NCI-H460 (cell line): ENCODE data around the gene XG. TPM values are rescaled to one million over a fixed set of nuclear protein-coding genes. Genes with fewer than 3 reads are reported as not detected.
"Not testable (repeated sequence)": the region's sequence is repeated elsewhere in the genome, so short reads cannot be mapped to it uniquely, and the experiment has no call there.

ENCODE experiments used
- DNase-seq: peaks from one replicate; pipeline ENCODE4 v3.0.0-alpha.2; 2016; ENCODE audit warnings: low read depth; ENCODE audit errors: extremely low read depth
- total RNA-seq: library from RNA; depleted of rRNA; stranded (reverse); fragments of >200 nt; shearing (Covaris generic); gene quantifications from 2 replicates; pipeline ENCODE4 v1.2.3, GENCODE V29; 2014

XG gene
- total RNA-seq, 1 experiment from 2014 or later: not detected

GRCh38 chrX:2774057-2774456, 22.2 kb downstream of the XG start:
- DNase-seq: no peak

- DNase-seq: no peak
These were observed 22.9 kb downstream of the XG start for GRCh38 chrX:2774776-2775175.

DNA sequence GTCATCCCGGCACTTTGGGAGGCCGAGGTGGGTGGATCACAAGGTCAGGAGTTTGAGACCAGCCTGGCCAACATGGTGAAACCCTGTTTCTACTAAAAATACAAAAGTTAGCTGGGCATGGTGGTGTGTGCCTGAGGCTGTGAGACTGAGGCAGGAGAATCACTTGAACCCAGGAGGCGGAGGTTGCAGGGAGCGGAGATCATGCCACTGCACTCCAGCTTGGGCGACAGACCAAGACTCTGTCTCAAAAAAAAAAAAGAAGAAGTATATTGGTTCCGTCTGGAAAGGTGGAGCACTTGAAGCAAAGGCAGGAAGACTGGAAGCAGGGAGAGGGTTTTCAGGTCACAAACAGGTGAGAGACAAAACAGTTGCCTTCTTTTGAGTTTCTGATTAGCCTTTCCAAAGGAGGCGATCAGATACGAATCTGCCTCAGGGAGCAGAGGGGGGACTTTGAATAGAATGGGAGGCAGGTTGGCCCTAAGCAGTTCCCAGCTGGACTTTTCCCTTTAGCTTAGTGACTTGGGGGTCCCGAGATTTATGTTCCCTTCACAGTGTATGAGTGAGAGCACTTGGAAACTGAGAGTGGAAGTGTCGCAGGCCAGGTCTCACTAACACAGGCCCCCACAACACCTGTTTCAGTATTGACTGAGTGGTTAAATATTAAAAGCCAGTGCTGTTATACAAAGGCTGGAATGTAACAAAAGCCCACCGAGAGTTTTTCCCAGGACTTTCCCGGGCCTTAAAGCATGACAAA, 28.8 kb downstream of the XG start:
- not testable (repeated sequence) for DNase-seq

GRCh38 chrX:2781226-2781571, 29.4 kb downstream of the XG start:
- no peak for DNase-seq

- no peak for DNase-seq
These were observed 29.9 kb downstream of the XG start for GRCh38 chrX:2781698-2782097.

- no peak for DNase-seq
These were observed 30.3 kb downstream of the XG start for GRCh38 chrX:2782171-2782570.

- no peak for DNase-seq
These were observed 30.9 kb downstream of the XG start for GRCh38 chrX:2782778-2783177.

DNA sequence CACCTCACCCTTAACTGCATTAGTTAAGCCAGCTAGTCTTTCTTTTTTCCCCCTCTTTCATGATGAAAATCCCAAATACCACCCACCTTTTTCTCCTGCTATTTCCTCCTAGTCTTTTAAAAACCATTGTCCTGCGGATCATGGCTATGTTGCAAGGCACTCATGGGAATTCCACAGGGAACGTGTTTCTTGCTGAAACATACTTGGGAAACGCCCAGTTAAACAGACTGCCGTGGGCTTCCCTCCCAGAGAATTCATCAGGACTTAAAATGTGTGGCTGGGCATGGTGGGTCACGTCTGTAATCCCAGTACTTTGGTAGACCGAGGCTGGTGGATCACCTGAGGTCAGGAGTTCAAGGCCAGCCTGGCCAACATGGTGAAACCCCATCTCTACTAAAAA, 32.2 kb downstream of the XG start:
- no peak for DNase-seq

DNA sequence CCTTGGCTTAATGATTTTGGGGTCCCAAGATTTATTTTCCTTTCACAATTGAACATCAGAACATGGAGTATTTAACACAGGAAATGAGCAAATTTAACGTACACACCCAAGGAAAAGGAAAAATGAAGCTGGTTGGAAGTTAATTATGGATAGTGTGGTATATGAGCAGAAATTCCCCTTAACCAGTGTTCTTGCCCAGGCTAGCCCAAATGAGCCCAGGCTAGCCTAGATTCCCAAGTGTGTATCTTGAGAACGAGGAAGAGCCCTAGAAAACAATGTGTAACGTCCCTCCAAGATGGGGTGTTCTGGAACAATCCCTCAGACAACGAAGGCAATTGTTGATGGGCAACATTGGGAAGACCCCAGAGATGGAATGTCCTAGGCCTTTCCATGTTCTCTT, 33.7 kb downstream of the XG start:
- DNase-seq: no peak

GRCh38 chrX:2788980-2789379, 37.1 kb downstream of the XG start:
- DNase-seq: no peak

- DNase-seq: no peak
These were observed 37.7 kb downstream of the XG start for GRCh38 chrX:2789569-2789968.

DNA sequence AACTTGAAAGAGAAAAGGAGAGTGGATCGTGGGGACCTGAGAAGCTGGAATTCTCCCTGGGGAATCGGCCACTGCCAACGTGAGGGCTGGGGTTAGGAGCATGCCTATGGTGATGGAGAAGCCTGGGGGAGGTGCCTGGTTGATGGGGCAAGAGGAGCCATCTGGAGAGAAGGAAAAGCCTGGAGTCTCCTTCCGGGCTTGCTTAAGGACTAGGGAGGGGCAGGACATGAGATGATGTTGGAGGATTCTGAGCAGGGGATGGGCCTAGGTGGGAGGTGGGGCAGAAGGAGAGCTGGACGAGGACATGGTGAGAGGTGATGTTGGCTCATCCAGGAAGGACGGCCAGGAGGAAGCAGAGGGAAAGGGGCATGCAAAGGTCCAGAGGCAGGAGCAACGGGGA, 41.9 kb downstream of the XG start:
- no peak for DNase-seq

- no peak for DNase-seq
These were observed 42.5 kb downstream of the XG start for GRCh38 chrX:2794336-2794735.

GRCh38 chrX:2796808-2797207, 45.0 kb downstream of the XG start:
- not testable (repeated sequence) for DNase-seq

- DNase-seq: no peak
These were observed 47.5 kb downstream of the XG start for GRCh38 chrX:2799369-2799768.

- DNase-seq: not testable (repeated sequence)
These were observed 48.1 kb downstream of the XG start for GRCh38 chrX:2799980-2800379.

- no peak for DNase-seq
These were observed 49.4 kb downstream of the XG start for GRCh38 chrX:2801223-2801622.

DNA sequence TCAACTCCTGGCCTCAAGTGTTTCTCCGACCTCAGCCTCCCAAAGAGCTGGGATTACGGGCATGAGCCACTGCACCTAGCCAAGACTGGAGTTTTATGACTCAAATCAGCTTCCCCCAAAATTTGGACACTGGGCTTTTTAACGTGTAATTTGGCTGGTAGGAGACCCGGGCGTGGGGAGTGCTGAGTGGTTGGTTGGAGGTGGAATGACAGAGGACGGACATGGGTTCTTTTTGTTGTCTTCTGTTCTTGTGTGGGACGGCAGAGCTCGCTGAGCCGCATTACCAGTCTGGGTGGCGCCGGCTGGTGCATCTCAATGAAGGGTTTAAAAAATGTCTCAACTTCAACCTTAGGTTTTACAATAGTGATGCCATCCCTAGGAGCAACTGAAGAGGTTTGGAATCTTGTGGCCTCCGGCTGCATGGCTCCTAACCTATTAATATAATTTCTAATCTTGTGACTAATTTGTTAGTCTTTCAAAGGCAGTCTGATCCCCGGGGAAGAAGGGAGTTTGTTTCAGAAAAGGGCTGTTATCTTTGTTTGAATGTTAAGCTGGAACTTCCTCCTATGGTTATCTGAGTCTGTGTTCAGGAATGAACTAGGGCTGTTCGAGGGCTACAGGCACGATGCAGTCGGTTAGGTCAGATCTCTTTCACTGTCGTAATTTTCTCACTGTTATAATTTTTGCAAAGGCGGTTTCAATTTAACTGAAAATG, 50.7 kb downstream of the XG start:
- not testable (repeated sequence) for DNase-seq

GRCh38 chrX:2803486-2803885, 51.6 kb downstream of the XG start:
- DNase-seq: not testable (repeated sequence)

GRCh38 chrX:2804106-2804843, 52.4 kb downstream of the XG start:
- DNase-seq: not testable (repeated sequence)

GRCh38 chrX:2804858-2805257, 53.0 kb downstream of the XG start:
- peak; percentile 43 for DNase-seq

- DNase-seq: no peak
These were observed 59.4 kb downstream of the XG start for GRCh38 chrX:2811271-2811670.
